Measurements from ENCODE around the gene PLXDC2.

Gene PLXDC2

GRCh38 chr10:20298417-20298816 lies 482.2 kb downstream of the PLXDC2 start:
- no peak for FAIRE-seq

- no peak for FAIRE-seq
Observed at GRCh38 chr10:20299034-20299736, 483.0 kb downstream of the PLXDC2 start.

GRCh38 chr10:20300735-20301134 lies 484.5 kb downstream of the PLXDC2 start:
- no peak for FAIRE-seq

GRCh38 chr10:20302033-20302432 lies 485.8 kb downstream of the PLXDC2 start:
- no peak for FAIRE-seq

GRCh38 chr10:20303453-20304152 lies 487.4 kb downstream of the PLXDC2 start:
- no peak for FAIRE-seq

GRCh38 chr10:20313665-20314064 lies 497.4 kb downstream of the PLXDC2 start:
- FAIRE-seq, result no peak

- FAIRE-seq, result no peak
Observed at GRCh38 chr10:20314431-20314830, 498.2 kb downstream of the PLXDC2 start.

- no peak for FAIRE-seq
Observed at GRCh38 chr10:20327954-20328353, 511.7 kb downstream of the PLXDC2 start.

GRCh38 chr10:20330246-20330645 lies 514.0 kb downstream of the PLXDC2 start:
- FAIRE-seq, result no peak

- FAIRE-seq, result no peak
Observed at GRCh38 chr10:20334559-20334958, 518.3 kb downstream of the PLXDC2 start.

All from TTC549 (cell line).